Measurements from ENCODE around the gene MMEL1. TPM values are rescaled to one million over a fixed set of nuclear protein-coding genes. Genes with fewer than 3 reads are reported as not detected.
"Not testable (repeated sequence)": the region's sequence is repeated elsewhere in the genome, so short reads cannot be mapped to it uniquely, and the experiment has no call there.

The MMEL1 gene
- total and polyA plus RNA-seq, 2 donors (not counting 1 experiment from before 2014, with no cell fraction given), result not detected

GRCh38 chr1:2552189-2552588, 80.6 kb downstream of the MMEL1 start:
- Histone ChIP-seq H3K27ac (ENCODE audit: low read length in 2 of 2) (no peak overlapping the region), H3K4me2 (replicated peaks; ENCODE audit: low read depth, low read length, poor library complexity, severe bottlenecking) (no peak overlapping the region), H3K4me1 (ENCODE audit: control insufficient read depth in 2 of 2, insufficient read depth in 2 of 2, low read length in 2 of 2) (peaks cover 51 to 61% of the 10 kb centered on the region in 2 donors), H2AFZ (ENCODE audit: insufficient read depth, low read depth, low read length, poor library complexity, severe bottlenecking) (no peak overlapping the region), H3K4me3 (ENCODE audit: control extremely low read depth in 1 of 5, extremely low read depth in 1 of 5, insufficient read depth in 1 of 5, low read depth in 2 of 5, low read length in 4 of 5) (no peak overlapping the region), H3K79me2 (ENCODE audit: control insufficient read depth, insufficient read depth, low read length) (peaks cover 14% of the 10 kb centered on the region), H3K9ac (ENCODE audit: low read length) (no peak overlapping the region), H3K36me3 (replicated peaks in 1 of 2; ENCODE audit: control extremely low read depth in 1 of 2, control insufficient read depth in 1 of 2, extremely low read depth in 1 of 2, insufficient read depth in 2 of 2, low read length in 1 of 2) (no peaks in the 10 kb centered on the region), H4K20me1 (ENCODE audit: control insufficient read depth, insufficient read depth, low read length, poor library complexity, severe bottlenecking) (peaks cover 2% of the 10 kb centered on the region), H3K9me3 (ENCODE audit: control extremely low read depth in 1 of 3, control insufficient read depth in 2 of 3, insufficient read depth in 1 of 3, low read length in 2 of 3) (no peaks in the 10 kb centered on the region), H3K27me3 (replicated peaks in 1 of 4; ENCODE audit: control extremely low read depth in 1 of 4, control insufficient read depth in 3 of 4, insufficient read depth in 4 of 4, low read length in 3 of 4) (no peaks in the 10 kb centered on the region)
- peak overlapping the region; percentile 41 for H3K27ac Mint-ChIP-seq
- no peak for TF ChIP-seq EZH2 (IDR thresholded peaks at IDR 0.05; ENCODE audit: borderline replicate concordance, insufficient read depth, low read depth, low read length, poor library complexity, severe bottlenecking)
- TF ChIP-seq, protein P1, sequence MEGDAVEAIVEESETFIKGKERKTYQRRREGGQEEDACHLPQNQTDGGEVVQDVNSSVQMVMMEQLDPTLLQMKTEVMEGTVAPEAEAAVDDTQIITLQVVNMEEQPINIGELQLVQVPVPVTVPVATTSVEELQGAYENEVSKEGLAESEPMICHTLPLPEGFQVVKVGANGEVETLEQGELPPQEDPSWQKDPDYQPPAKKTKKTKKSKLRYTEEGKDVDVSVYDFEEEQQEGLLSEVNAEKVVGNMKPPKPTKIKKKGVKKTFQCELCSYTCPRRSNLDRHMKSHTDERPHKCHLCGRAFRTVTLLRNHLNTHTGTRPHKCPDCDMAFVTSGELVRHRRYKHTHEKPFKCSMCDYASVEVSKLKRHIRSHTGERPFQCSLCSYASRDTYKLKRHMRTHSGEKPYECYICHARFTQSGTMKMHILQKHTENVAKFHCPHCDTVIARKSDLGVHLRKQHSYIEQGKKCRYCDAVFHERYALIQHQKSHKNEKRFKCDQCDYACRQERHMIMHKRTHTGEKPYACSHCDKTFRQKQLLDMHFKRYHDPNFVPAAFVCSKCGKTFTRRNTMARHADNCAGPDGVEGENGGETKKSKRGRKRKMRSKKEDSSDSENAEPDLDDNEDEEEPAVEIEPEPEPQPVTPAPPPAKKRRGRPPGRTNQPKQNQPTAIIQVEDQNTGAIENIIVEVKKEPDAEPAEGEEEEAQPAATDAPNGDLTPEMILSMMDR (IDR thresholded peaks at IDR 0.05), result no peak
- intact Hi-C loops (cut with micrococcal nuclease), result no loop called here
- H3K27me3 Mint-ChIP-seq, result no peaks in the 10 kb centered on the region
- POLR2A ChIA-PET, result no interaction called here
- CTCF ChIA-PET, result interaction anchor here (0.6 kb wide), 1 partner anchor 467 kb away, joined by 4 read pairs; no protein-coding TSS in a partner anchor
- no peak overlapping the region for H3K4me3 Mint-ChIP-seq
- peaks cover 64% of the 10 kb centered on the region for H3K4me1 Mint-ChIP-seq
- DNase-seq, result no peak
- WGBS (ENCODE audit: insufficient coverage), result 99% methylated on average over 19 of the region's 26 CpGs
- H3K9me3 Mint-ChIP-seq (ENCODE audit: insufficient read depth), result no peaks in the 10 kb centered on the region
- no peak for ATAC-seq (ENCODE audit: low read depth)

GRCh38 chr1:2551544-2551943, 81.3 kb downstream of the MMEL1 start:
- H3K9ac ChIP-seq (ENCODE audit: low read length); H3K27me3 ChIP-seq (replicated peaks in 1 of 4; ENCODE audit: control extremely low read depth in 1 of 4, control insufficient read depth in 3 of 4, insufficient read depth in 4 of 4, low read length in 3 of 4); H4K20me1 ChIP-seq (ENCODE audit: control insufficient read depth, insufficient read depth, low read length, poor library complexity, severe bottlenecking); ATAC-seq (ENCODE audit: low read depth); H3K36me3 ChIP-seq (replicated peaks in 1 of 2; ENCODE audit: control extremely low read depth in 1 of 2, control insufficient read depth in 1 of 2, extremely low read depth in 1 of 2, insufficient read depth in 2 of 2, low read length in 1 of 2); H3K9me3 ChIP-seq (ENCODE audit: control extremely low read depth in 1 of 3, control insufficient read depth in 2 of 3, insufficient read depth in 1 of 3, low read length in 2 of 3); POLR2A ChIA-PET; H3K4me2 ChIP-seq (replicated peaks; ENCODE audit: low read depth, low read length, poor library complexity, severe bottlenecking); H3K27me3 Mint-ChIP-seq; H3K9me3 Mint-ChIP-seq (ENCODE audit: insufficient read depth); H3K79me2 ChIP-seq (ENCODE audit: control insufficient read depth, insufficient read depth, low read length); H2AFZ ChIP-seq (ENCODE audit: insufficient read depth, low read depth, low read length, poor library complexity, severe bottlenecking); intact Hi-C loops (cut with micrococcal nuclease); H3K4me3 ChIP-seq (ENCODE audit: control extremely low read depth in 1 of 5, extremely low read depth in 1 of 5, insufficient read depth in 1 of 5, low read depth in 2 of 5, low read length in 4 of 5); DNase-seq: not testable (repeated sequence)
- Histone ChIP-seq H3K4me1 (ENCODE audit: control insufficient read depth in 2 of 2, insufficient read depth in 2 of 2, low read length in 2 of 2) (peaks cover 48 to 61% of the 10 kb centered on the region in 2 donors), H3K27ac (ENCODE audit: low read length in 2 of 2) (peak overlapping the region in 1 of 2 donors; percentile 100)
- WGBS (ENCODE audit: insufficient coverage), result 99% methylated on average over 9 of the region's 9 CpGs
- peak overlapping the region; percentile 98 for H3K27ac Mint-ChIP-seq
- H3K4me1 Mint-ChIP-seq, result peaks cover 61% of the 10 kb centered on the region
- H3K4me3 Mint-ChIP-seq, result peak overlapping the region; percentile 13
- CTCF ChIA-PET, result interaction anchor here (0.6 to 1.0 kb wide), 2 partner anchors 34 to 466 kb away, joined by 3 to 4 read pairs; no protein-coding TSS in a partner anchor

- CTCF ChIA-PET; H3K79me2 ChIP-seq (ENCODE audit: control insufficient read depth, insufficient read depth, low read length); H4K20me1 ChIP-seq (ENCODE audit: control insufficient read depth, insufficient read depth, low read length, poor library complexity, severe bottlenecking); H3K27me3 Mint-ChIP-seq; H2AFZ ChIP-seq (ENCODE audit: insufficient read depth, low read depth, low read length, poor library complexity, severe bottlenecking); H3K36me3 ChIP-seq (replicated peaks in 1 of 2; ENCODE audit: control extremely low read depth in 1 of 2, control insufficient read depth in 1 of 2, extremely low read depth in 1 of 2, insufficient read depth in 2 of 2, low read length in 1 of 2); intact Hi-C loops (cut with micrococcal nuclease); DNase-seq; H3K9ac ChIP-seq (ENCODE audit: low read length); H3K9me3 ChIP-seq (ENCODE audit: control extremely low read depth in 1 of 3, control insufficient read depth in 2 of 3, insufficient read depth in 1 of 3, low read length in 2 of 3); ATAC-seq (ENCODE audit: low read depth); H3K27me3 ChIP-seq (replicated peaks in 1 of 4; ENCODE audit: control extremely low read depth in 1 of 4, control insufficient read depth in 3 of 4, insufficient read depth in 4 of 4, low read length in 3 of 4); H3K4me3 ChIP-seq (ENCODE audit: control extremely low read depth in 1 of 5, extremely low read depth in 1 of 5, insufficient read depth in 1 of 5, low read depth in 2 of 5, low read length in 4 of 5); H3K9me3 Mint-ChIP-seq (ENCODE audit: insufficient read depth): not testable (repeated sequence)
- POLR2A ChIA-PET, result interaction anchor here (1.0 to 6.1 kb wide), 4 partner anchors 21 to 138 kb away, joined by 3 to 88 read pairs (median 12); partner anchors contain the start of genes PEX10 and PRXL2B
- H3K4me2 ChIP-seq (replicated peaks; ENCODE audit: low read depth, low read length, poor library complexity, severe bottlenecking), result peak overlapping the region; percentile 41
- Mint-ChIP-seq H3K4me3 (peak overlapping the region; percentile 73), H3K4me1 (peaks cover 52% of the 10 kb centered on the region), H3K27ac (peak overlapping the region; percentile 98)
- peak overlapping the region; percentile 99 to 100 for H3K27ac ChIP-seq (ENCODE audit: low read length in 2 of 2)
- WGBS (ENCODE audit: insufficient coverage), result 19% methylated on average over 3 of the region's 12 CpGs
- H3K4me1 ChIP-seq (ENCODE audit: control insufficient read depth in 2 of 2, insufficient read depth in 2 of 2, low read length in 2 of 2), result peaks cover 44 to 59% of the 10 kb centered on the region in 2 donors
Measured at GRCh38 chr1:2550309-2550861, 82.4 kb downstream of the MMEL1 start.

Data from B cell (primary cell).